H9 (cell line): ENCODE measurements around the gene LTB4R2. TPM values are rescaled to one million over a fixed set of nuclear protein-coding genes. Genes with fewer than 3 reads are reported as not detected.

Source experiments
- DNase-seq: peaks from one replicate; pipeline ENCODE4 v3.0.0-alpha.2; 2017
- H2AFZ ChIP-seq: one replicate; pipeline ENCODE4 v1.6.1; 2013; ENCODE audit warnings: mild to moderate bottlenecking, low read length, control low read depth, moderate library complexity
- H2AK5ac ChIP-seq: 2 replicates; pipeline ENCODE4 v1.6.1; 2013; ENCODE audit warnings: low read length, control low read depth, mixed read lengths; ENCODE audit not compliant: insufficient read length
- H2BK120ac ChIP-seq: one replicate; pipeline ENCODE4 v1.6.1; 2013; ENCODE audit warnings: low read depth, mild to moderate bottlenecking, low read length, control low read depth, inconsistent platforms; ENCODE audit not compliant: poor library complexity, severe bottlenecking
- H2BK12ac ChIP-seq: 2 replicates; pipeline ENCODE4 v1.6.1; 2013; ENCODE audit warnings: low read length, control low read depth, mixed read lengths, low read depth; ENCODE audit not compliant: insufficient read length
- H2BK15ac ChIP-seq: 2 replicates; pipeline ENCODE4 v1.6.1; 2013; ENCODE audit warnings: low read depth, low read length, control low read depth
- H2BK20ac ChIP-seq: one replicate; pipeline ENCODE4 v1.6.1; 2013; ENCODE audit warnings: low read depth, mild to moderate bottlenecking, low read length, control low read depth, inconsistent platforms; ENCODE audit not compliant: poor library complexity, severe bottlenecking
- H2BK5ac ChIP-seq: 2 replicates; pipeline ENCODE4 v1.6.1; 2013; ENCODE audit warnings: low read length, control low read depth, mixed read lengths; ENCODE audit not compliant: insufficient read length
- H3K14ac ChIP-seq: 2 replicates; pipeline ENCODE4 v1.6.1; 2013; ENCODE audit warnings: low read length, control low read depth; ENCODE audit not compliant: insufficient read depth
- H3K18ac ChIP-seq: 2 replicates; pipeline ENCODE4 v1.6.1; 2013; ENCODE audit warnings: low read depth, mild to moderate bottlenecking, mixed read lengths, low read length, control low read depth; ENCODE audit not compliant: insufficient read length
- H3K23ac ChIP-seq: 2 replicates; pipeline ENCODE4 v1.6.1; 2013; ENCODE audit warnings: low read length, control low read depth, mixed read lengths, low read depth; ENCODE audit not compliant: insufficient read length
- H3K23me2 ChIP-seq: 2 replicates; pipeline ENCODE4 v1.6.1; 2013; ENCODE audit warnings: low read depth, mild to moderate bottlenecking, mixed read lengths, low read length, control low read depth; ENCODE audit not compliant: insufficient read length, poor library complexity, severe bottlenecking
- H3K27ac ChIP-seq: 2 replicates; pipeline ENCODE4 v1.5.1; 2013; ENCODE audit warnings: low read length, control low read depth, mixed read lengths, low read depth; ENCODE audit not compliant: insufficient read length
- H3K27me3 ChIP-seq: 2 replicates; pipeline ENCODE4 v1.6.1; 2013; ENCODE audit warnings: low read length, control low read depth, inconsistent platforms; ENCODE audit not compliant: insufficient read depth
- H3K4ac ChIP-seq: 2 replicates; pipeline ENCODE4 v1.6.1; 2013; ENCODE audit warnings: low read depth, mild to moderate bottlenecking, control low read depth, inconsistent platforms, low read length, moderate library complexity
- H3K4me1 ChIP-seq: 2 replicates; pipeline ENCODE4 v1.6.1; 2013; ENCODE audit warnings: low read length, control low read depth, inconsistent platforms; ENCODE audit not compliant: insufficient read depth
- H3K4me2 ChIP-seq: 2 replicates; pipeline ENCODE4 v1.6.1; 2013; ENCODE audit warnings: low read length, control low read depth, mixed read lengths; ENCODE audit not compliant: insufficient read length, insufficient read depth
- H3K56ac ChIP-seq: 2 replicates; pipeline ENCODE4 v1.6.1; 2013; ENCODE audit warnings: low read depth, mild to moderate bottlenecking, mixed read lengths, low read length, control low read depth; ENCODE audit not compliant: insufficient read length
- H3K79me1 ChIP-seq: 2 replicates; pipeline ENCODE4 v1.6.1; 2013; ENCODE audit warnings: low read depth, mild to moderate bottlenecking, moderate library complexity, low read length, control low read depth, inconsistent platforms; ENCODE audit not compliant: insufficient read depth, poor library complexity, severe bottlenecking
- H3K79me2 ChIP-seq: 2 replicates; pipeline ENCODE4 v1.6.1; 2013; ENCODE audit warnings: low read length, control low read depth, inconsistent platforms; ENCODE audit not compliant: insufficient read depth
- H3K9ac ChIP-seq: 2 replicates; pipeline ENCODE4 v1.6.1; 2013; ENCODE audit warnings: low read length, control low read depth, mixed read lengths; ENCODE audit not compliant: insufficient read length; ENCODE audit errors: extremely low read depth
- H3K9me3 ChIP-seq: one replicate; pipeline ENCODE4 v1.6.1; 2013; ENCODE audit warnings: low read depth, low read length, inconsistent platforms; ENCODE audit not compliant: control insufficient read depth
- H3T11ph ChIP-seq: one replicate; pipeline ENCODE4 v1.6.1; 2013; ENCODE audit warnings: mild to moderate bottlenecking, low read length, control low read depth, inconsistent platforms
- H4K20me1 ChIP-seq: one replicate; pipeline ENCODE4 v1.6.1; 2013; ENCODE audit not compliant: control insufficient read depth, insufficient read length, insufficient read depth
- H4K5ac ChIP-seq: 2 replicates; pipeline ENCODE4 v1.6.1; 2013; ENCODE audit warnings: low read depth, mild to moderate bottlenecking, mixed read lengths, low read length, control low read depth; ENCODE audit not compliant: insufficient read length
- H4K8ac ChIP-seq: replicated peaks from 2 replicates; pipeline ENCODE4 v1.6.1; 2013; ENCODE audit warnings: low read length, control low read depth, mixed read lengths, low read depth; ENCODE audit not compliant: insufficient read length
- H4K91ac ChIP-seq: 2 replicates; pipeline ENCODE4 v1.6.1; 2013; ENCODE audit warnings: low read depth, mild to moderate bottlenecking, moderate library complexity, mixed read lengths, low read length, control low read depth; ENCODE audit not compliant: insufficient read length
- H3K27ac Mint-ChIP-seq, 3 experiments: 2 replicates in 2 of 3; 3 replicates in 1 of 3; pipeline ENCODE4 v1.8.0; 2020 to 2021; ENCODE audit warnings: mixed read lengths in 3 of 3, mild to moderate bottlenecking in 1 of 3, moderate library complexity in 1 of 3
- H3K27me3 Mint-ChIP-seq: 2 replicates; pipeline ENCODE4 v1.8.0; 2021; ENCODE audit warnings: low read depth, mild to moderate bottlenecking, moderate library complexity, mixed read lengths
- H3K36me3 Mint-ChIP-seq, 3 experiments: 2 replicates in 2 of 3; 3 replicates in 1 of 3; pipeline ENCODE4 v1.8.0; 2020 to 2021; ENCODE audit warnings: low read depth in 3 of 3, mixed read lengths in 3 of 3; ENCODE audit not compliant: insufficient read depth in 1 of 3
- H3K4me1 Mint-ChIP-seq, 2 experiments: 2 replicates each; pipeline ENCODE4 v1.8.0; 2020; ENCODE audit warnings: mixed read lengths in 2 of 2
- H3K4me3 Mint-ChIP-seq, 2 experiments: 2 replicates in 1 of 2; 3 replicates in 1 of 2; pipeline ENCODE4 v1.8.0; 2020 to 2021; ENCODE audit warnings: mild to moderate bottlenecking in 2 of 2, mixed read lengths in 2 of 2, moderate library complexity in 1 of 2
- H3K9me3 Mint-ChIP-seq, 2 experiments: 2 replicates in 1 of 2; 3 replicates in 1 of 2; pipeline ENCODE4 v1.8.0; 2020; ENCODE audit warnings: mild to moderate bottlenecking in 2 of 2, mixed read lengths in 2 of 2, moderate library complexity in 1 of 2
- CTCF ChIP-seq: fragments of 200-600 bp; sonication (generic); conservative IDR thresholded peaks from 3 replicates; pipeline ENCODE4 v1.8.0; 2021; ENCODE audit warnings: antibody characterized with exemption, mild to moderate bottlenecking
- WGBS: extraction: QIAGEN DNeasy Blood & Tissue Kit; methylation state at CpG from one replicate; pipeline ENCODE4 v1.1.7; 2013; ENCODE audit warnings: missing lambda C conversion rate, low lambda C conversion rate, mixed read lengths; ENCODE audit not compliant: insufficient read length; ENCODE audit errors: extremely low coverage; 5-methylcytosine and 5-hydroxymethylcytosine counted together
- total RNA-seq: library from RNA; stranded (reverse); gene quantifications from 2 replicates; pipeline ENCODE4 v1.2.1, GENCODE V29; 2021

LTB4R2 gene
- total RNA-seq, 1 experiment from 2014 or later, result 13.4 TPM

- Histone ChIP-seq H2BK120ac (no peak within 1 kb of the TSS), H3K79me2 (no peaks in the 10 kb centered on the region), H4K91ac (no peak within 1 kb of the TSS), H3K79me1 (no peaks in the 10 kb centered on the region), H2BK5ac (no peak within 1 kb of the TSS), H3K27ac (no peak within 1 kb of the TSS), H2BK20ac (no peak within 1 kb of the TSS), H2BK12ac (no peak within 1 kb of the TSS), H3K14ac (no peak within 1 kb of the TSS), H3K4me2 (peak within 1 kb of the TSS; percentile 62), H4K8ac (no peak within 1 kb of the TSS), H3K9me3 (no peaks in the 10 kb centered on the region), H3K9ac (no peak within 1 kb of the TSS), H4K20me1 (no peaks in the 10 kb centered on the region), H3K23me2 (peaks cover 26% of the 10 kb centered on the region), H2AFZ (no peak within 1 kb of the TSS), H3K4ac (no peak within 1 kb of the TSS), H2BK15ac (no peak within 1 kb of the TSS), H3K56ac (no peak within 1 kb of the TSS), H3K23ac (no peak within 1 kb of the TSS), H2AK5ac (no peak within 1 kb of the TSS), H3T11ph (no peak within 1 kb of the TSS), H3K4me1 (no peaks in the 10 kb centered on the region; the same call in 1 of the 2 replicates), H3K27me3 (peaks cover 54% of the 10 kb centered on the region), H3K18ac (no peak within 1 kb of the TSS), H4K5ac (no peak within 1 kb of the TSS)
- Mint-ChIP-seq H3K9me3 (peaks cover 0 to 2% of the 10 kb centered on the region in 2 experiments; a peak in 3 of 5 replicates), H3K27me3 (peaks cover 100% of the 10 kb centered on the region), H3K4me3 (peak within 1 kb of the TSS; percentile 59 to 91), H3K27ac (no peak within 1 kb of the TSS), H3K4me1 (peaks cover 28 to 35% of the 10 kb centered on the region in 2 experiments), H3K36me3 (no peaks in the 10 kb centered on the region; a peak in 1 of 7 replicates)
- TF ChIP-seq CTCF, result no peak
- WGBS, result no CpG with 5 or more reads among the region's 65 CpGs
- DNase-seq, result no peak
These were observed 24.7 kb downstream of the LTB4R2 start, which contains the start of gene ADCY4 for GRCh38 chr14:24334431-24335291. Gene ADCY4 (minus strand): TSS chr14:24335071. CDS start chr14:24334652, 419 bp downstream.
